GM19468 (cell line): ENCODE measurements around the gene RAB37.

Experiments
- ATAC-seq: cut with Tn5 transposase; IDR thresholded peaks from one replicate; pipeline ENCODE4 v1.9.1; 2021; ENCODE audit warnings: mild to moderate bottlenecking, moderate library complexity, moderate number of reproducible peaks; ENCODE audit not compliant: unreplicated experiment; ENCODE audit errors: extremely low read depth

The RAB37 gene

DNA sequence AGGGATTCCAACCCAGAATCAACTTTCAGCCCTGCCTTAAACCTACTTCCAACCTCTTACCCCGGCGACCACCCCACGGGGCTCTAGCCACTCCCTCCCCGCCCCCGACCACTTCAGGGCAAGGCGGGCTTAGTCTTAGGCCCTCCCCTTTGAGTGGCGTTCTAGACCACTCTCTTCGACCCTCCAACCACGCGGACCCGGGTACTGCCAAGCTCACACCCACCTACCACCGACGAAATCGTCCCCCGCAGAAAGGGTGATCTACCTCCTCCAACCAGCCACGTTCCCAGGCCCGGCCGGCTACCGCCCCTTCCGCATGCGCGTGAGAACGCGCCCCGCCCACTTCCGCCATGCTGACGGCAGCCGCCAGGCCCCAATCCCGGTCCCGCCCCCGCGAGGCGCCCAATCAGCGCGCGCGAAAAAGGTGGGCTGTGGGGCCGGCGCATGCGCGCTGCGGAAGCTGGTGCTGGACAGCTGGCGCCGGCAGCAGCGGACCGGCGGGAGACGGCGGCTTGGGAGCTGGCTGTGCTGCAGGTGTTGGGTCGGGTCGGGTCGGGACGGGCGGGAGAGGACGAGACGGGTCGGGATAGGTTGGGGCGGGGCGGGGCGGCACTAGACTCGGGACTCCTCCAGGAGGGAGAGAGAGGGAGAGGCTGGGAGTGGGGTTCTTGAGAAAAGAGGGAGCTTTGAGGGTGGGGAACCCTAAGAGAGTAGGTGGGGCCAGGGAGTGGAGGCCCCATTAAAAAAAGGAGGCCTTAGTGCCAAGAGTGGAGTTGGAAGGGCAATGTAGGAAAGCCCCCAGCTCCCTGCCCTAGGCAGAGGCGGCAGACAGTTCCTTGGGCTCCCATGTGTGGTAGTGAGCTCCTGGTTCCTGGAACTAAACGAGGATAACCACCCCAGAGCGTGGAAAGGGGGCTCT is 39.2 kb downstream of the RAB37 start, which contains the start of gene NAT9:
Gene NAT9, minus strand, starts transcription at position 302 of the 919 bp plus-strand sequence. CDS start 647 bp downstream, outside the sequence.
- peak; percentile 47 for ATAC-seq

DNA sequence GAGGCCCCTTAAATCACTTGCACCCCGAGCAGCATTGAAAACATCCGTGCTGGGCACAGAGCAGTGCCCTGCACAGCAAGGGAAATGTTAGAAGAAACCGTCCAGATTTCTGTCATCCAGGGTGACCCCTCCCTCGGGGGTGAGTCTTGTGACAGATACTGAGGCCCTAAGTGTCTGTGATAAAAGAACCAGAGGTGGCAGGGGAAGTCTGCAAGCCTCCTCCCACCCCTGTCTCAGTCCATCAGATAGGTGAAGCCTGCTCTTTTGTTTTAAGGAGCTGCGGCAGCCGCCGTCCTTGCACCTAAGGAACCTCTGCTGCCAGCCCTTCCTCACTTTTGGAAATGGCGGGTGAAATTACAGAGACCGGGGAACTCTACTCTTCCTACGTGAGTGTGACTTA is 39.9 kb downstream of the RAB37 start:
- no peak for ATAC-seq

DNA sequence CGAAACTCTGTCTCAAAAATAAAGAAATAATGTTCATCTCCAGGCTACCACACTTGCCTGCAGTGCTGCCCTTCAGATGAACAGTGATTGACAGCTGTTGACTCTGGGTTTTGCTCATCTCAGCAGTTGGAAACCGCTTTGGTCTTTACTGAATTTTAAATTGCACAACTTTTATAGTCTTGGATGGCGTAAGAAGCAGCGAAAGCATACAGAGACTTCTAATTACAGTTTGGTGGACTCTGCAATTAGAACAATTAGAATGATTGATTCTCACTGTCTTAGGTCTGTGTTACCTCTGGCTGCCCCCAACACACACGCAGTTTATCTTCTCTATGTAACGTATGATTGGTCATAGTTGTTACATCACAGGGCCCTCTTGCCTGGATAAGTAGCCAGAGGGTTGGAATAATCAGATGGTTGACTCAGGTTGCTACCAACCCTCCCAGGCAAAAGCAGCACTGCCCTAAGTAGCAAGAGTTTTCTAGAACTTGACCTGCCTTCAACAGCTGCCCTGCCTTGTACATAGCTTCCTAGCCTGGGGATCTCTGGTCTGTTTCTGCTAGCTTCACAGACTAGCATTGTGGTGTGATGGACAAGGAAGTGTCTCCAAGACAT is 41.0 kb downstream of the RAB37 start:
- ATAC-seq = no peak

DNA sequence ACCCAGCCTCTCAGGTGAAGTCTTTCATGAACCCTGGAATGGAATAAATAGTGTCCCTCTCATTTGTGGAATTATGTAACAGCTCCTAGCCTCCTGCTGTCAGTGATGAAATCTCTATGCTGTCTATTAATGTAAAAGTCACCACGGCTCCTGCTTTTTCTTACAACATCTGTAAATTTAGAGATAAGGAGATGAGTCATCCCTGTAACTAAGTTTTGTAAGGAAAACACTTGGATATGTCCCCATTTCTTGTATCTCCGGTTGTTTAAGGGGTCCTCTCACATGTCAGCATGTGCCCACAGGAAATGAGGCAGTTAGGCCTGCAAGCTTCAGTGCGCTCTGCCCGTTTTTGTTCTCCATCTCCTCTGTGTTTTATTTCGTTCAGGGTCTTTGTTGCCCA is 41.9 kb downstream of the RAB37 start:
- ATAC-seq = no peak

DNA sequence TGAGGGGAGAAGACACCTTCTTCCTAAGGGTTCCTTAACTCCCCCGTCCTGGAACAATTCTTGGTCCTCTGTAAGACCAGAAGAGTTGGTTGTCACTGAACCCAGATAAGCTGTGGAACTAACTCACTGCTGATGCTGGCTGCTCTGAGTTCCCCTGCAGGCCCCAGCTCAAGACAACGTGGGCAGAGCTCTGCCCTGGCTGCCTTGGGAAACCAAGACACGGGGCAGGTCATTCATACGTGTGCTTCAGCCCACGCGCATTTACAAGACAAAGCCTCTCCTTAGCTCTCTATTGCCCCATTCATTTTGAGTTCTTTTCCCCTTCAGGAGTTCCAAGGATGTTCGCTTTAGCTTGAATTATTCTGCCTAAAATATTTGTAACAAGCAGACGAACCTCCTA is 42.4 kb downstream of the RAB37 start:
- ATAC-seq = no peak

DNA sequence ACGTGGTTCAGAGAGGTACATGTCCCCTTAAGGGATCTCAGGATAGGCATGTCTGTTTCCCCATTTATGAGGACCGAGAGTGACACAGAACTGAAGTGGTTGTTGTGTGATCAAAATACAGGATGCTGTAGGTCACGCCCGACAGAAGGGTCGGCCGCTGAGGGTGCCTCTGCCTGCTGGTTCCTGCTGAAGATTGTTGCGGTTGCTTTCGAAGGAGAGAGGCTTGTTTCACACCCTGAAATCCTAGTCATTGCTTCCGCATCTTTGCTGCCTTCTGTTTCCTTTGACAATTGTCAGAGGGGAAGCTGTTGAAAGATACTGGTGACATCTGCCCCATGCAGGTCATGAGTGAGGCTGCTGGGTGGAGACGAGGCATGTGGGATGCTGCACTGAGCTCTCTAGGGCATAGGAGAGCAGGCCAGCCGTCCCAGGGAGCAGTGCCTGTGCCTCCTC is 42.9 kb downstream of the RAB37 start:
- ATAC-seq = no peak

DNA sequence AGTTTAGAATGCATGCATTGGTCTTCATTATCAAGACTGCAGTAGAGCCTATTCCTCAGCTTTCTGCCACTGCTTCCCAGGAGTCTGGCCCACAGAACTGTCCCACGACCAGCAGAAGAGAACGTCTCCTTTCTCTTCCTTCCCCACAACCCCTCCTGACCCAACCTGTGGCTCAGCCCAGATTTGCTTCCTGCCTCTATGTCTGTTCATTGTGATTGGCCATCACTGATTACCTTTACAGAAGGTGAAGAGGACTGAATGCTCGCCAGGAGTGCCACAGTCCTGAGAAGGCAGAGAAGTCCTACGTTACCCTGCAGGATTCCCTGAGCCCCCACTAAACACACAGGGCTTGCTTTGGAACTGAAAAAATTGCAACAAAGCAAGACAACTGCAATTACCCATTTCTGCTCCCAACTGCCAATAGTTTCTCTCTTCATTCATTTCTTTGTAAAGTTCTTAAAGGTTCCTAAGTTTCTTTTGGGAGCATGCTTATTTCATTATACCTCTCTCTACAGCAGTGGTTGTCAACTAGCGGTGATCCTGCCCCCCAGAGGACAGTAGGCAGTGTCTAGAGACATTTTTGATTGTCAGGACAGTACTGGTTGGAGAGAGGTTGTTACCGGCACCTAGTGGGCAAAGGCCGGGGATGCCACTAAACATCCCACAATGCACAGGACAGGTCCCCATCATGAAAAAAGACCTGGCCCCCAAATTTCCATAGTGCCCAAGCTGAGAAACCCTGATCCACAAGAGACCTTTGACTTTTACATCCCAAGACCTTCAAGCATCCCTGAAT is 43.6 kb downstream of the RAB37 start:
- ATAC-seq = no peak

DNA sequence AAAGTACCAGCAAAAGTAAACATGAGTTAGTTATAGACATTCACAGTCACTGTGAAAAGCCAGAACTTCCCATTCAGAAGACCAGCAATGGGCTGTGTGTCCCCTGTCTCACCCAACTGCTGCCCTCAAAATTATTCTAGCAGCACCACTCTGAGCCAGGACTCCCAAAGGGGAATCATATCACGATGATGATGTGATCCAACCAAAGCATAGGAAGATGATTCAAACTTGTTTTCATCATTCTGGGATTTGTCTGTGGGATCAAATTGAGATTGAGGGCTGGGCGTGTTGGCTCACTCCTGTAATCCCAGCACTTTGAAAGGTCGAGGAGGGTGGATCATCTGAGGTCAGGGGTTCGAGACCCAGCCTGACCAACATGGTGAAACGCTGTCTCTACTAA is 45.5 kb downstream of the RAB37 start:
- no peak for ATAC-seq

DNA sequence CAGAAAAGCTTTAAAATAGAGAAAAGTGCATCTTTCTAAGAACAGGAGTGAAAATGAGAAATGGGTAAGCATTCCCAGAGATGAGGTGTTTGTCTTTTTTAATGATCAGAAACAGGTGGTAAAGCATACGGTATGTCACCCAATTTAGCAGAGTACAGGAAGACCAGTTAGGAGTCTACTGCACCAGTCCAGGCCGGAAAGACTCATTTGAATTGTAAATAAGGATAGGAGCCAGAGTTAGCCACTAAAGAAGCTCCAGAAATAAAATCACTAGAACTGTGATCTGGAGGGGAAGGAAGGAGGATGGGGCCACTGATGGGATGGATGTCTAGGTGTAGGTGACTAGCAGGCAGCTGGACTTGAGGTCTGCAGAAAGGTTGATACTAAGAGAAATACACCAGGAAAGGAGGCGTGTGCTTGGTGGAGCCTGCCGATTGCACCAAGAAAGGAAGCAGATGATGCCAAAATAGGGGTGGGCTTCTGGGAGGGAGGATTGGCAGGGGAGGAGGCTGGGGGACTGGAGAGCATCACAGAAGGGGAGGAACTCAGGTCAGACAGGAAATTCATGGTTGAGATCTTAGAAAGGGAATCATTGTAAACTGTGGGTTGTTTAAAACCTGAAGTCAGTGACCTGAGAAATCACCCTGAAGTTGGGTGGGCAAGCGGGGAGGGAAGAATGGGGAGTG is 47.2 kb downstream of the RAB37 start:
- ATAC-seq = no peak

DNA sequence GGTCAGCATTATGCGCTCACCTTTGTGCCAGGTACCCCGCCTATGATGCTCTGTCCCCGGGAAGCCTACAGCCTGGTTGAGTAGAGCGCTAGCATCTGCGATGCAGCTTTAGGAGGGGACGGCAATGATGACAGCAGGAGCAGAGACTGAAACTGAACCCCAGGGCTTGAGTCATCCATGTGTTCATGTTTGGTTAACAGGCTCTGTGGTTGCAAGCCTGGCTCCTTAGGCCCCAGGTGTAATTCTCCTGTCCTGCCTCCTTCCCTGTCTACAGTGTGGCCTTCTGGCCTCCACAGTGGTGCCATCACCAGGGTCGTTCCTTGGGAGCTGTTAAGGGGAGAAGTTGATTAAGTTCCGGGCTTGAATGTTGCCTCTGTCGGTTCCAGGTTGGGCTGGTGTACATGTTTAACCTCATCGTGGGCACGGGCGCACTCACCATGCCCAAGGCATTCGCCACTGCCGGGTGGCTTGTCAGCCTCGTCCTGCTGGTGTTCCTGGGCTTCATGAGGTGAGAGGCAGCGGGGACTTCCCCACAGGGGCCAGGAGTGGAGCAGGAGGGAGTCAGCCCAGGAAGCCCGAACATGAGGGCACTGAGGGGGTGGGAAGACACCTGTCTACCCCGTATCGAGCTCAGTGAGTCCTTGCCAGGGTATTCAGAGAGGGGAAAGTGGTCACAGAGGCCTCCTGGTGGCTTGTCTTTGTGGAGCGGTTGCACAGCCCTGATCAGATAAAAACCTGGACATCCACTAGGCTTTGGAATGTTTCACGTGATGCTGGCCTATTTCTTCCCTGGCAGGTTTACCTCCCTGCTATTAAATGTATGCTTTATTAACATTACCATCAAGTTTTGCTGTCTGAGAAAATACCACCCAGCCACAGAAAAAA is 48.3 kb downstream of the RAB37 start:
- ATAC-seq = no peak

DNA sequence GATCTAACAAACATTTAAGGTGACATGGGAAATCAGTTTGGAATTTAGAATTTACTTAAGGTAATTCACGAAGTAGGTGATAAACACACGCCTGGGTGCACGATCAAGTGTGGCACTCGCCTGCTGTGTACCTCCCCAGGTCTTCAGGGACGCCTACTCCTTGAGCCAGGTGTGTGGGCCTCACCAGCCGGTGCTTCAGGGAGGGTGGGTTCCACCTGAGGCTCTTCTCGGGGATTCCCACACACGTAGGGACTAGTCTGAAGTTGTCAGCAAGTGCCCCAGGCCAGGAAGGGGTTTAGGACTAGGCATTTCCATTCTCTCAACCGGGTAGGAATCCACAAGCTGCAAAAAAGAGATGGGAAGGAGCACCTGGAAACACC is 48.9 kb downstream of the RAB37 start:
- ATAC-seq = no peak

DNA sequence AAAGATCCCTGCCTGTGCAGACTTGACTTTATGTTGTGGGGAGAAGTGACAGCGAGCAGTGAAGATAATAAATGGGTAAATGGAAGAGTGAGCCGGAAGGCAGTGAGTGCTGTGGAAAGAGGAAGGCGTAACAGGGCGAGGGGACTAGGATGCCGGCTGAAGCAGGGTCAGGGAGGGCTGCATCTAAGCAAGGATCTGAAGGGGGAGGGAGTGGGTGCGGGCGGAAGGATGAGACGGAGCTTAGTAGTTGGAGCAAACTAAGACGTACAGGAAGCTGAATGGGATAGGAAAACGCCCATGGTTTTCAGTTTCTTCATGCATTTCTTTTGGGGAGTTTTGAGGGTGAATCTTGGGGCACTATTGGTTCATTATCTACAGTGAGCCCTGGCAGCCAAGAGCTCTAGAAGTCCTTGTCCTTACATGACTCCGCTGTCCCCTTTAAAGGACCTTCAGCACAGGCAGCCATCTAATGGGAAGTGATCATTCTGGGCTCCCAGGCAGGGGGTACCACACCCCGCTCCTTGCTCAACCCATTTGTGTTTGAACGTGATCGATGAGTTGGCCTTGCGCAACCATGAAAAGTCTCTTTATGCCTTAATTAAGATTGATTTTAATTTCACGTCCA is 49.5 kb downstream of the RAB37 start:
- no peak for ATAC-seq

DNA sequence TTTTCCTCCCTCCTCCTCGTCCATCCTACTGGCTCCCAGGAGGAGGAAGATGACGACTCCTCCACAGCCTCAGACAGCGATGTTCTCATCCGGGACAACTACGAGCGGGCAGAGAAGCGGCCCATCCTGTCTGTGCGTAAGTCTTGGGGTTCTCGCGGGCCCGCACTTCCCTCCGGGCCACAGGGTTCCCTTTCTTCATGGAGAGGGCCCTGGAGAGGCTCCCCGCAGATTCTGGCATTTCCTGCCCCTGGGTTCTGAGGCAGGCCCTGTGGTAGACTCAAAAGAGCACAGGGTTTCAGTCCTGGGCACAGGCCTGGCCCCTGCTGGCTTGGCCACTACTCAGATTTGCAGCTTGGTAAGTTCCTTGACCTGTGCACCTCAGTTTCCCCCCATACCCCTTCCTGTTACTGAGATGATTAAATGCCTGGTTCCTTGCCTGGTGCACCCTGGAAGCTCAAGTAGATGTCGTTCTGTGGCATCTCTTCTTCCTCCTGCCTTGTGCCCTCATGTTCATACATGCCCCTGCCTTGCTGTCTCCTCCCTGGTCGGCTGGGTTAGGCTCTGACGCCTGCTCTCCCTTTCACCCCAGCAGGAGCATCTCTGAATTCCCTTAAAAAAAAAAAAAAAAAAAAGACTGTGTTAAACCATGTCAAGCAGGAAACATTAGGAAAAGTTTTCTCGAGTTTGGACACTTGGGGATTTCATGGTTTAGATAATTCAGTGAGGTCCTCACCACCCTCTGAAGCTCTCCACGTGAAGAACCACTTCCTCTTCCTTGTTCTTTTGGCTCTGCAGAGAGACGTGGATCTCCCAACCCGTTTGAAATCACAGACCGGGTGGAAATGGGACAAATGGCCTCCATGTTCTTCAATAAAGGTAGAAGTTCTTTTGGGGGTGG is 53.4 kb downstream of the RAB37 start:
- ATAC-seq = no peak

DNA sequence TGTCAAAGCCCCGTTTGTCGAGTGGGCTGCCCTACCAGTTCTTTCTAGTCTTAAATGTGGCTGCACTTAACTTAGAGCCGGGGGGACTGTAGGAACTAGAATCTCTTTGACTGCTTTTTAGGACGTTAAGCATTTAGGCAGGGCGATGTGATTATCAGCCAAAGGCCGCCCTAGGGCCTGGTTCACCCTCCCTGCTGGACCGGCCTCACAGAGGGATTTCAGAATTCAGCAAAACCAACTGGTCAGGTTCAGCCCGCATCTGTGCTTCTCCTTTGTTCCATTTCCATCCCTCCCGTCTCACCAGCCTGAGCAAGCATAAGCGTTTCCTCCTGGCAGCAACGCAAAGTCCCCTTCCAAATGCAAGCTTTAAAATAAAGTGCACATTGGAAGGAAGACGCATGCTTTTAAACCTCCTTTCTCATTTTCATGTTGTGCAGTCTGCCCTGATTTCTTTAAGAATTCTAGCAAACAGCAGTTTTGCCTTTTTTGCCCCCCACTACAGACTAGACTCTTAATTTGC is 55.6 kb downstream of the RAB37 start:
- ATAC-seq = no peak

DNA sequence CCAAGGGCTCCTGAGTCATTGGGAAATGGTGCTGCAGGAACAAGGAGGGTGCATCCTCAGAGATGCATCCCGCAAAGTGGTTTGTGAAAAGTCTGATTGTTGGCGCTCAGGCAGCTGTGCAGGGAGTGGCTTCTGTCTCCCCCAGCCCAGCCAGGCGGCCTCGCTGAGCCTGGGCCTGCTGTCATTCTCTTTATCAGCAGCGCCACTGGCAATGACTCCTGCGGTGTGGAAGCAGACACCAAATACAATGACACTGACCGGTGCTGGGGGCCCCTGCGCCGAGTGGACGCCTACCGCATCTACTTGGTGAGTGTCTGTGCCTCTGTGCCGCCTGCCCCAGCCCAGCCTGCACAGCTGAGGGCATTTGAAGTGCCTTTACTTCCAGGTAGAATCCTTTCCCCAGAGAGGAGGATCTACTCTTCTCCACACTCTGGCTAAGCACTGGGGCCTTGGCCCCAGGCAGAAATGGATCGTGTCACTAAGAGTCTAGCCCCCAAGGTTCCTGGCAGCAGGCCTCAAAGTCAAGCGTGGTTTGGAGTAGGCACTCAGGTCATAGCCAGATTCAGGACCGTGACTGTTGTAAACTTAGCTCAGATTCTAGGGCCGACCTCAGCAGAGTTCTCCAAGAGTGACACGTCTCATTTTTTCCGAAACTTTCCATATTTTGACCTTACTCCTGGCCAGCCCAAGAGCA is 58.4 kb downstream of the RAB37 start:
- ATAC-seq = no peak

DNA sequence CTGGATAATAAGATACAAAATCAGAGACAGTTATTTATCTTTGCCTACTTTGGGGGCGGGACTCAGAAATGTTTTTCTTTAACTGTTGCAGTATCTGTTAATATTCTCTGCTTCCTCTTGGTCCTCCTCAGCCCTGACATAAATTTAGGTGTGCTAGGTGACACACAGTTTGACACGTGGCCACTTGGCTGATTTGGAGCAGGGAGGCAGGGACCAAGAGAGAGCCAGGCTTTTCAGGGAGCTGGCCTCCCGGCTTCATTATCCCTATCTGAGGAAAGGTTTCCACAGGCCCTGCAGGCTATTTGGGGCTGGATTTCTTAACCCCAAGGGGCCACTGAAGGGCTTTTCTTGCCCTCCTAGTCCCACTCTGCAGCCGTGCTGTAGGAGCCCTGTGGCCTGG is 59.2 kb downstream of the RAB37 start:
- ATAC-seq = no peak

DNA sequence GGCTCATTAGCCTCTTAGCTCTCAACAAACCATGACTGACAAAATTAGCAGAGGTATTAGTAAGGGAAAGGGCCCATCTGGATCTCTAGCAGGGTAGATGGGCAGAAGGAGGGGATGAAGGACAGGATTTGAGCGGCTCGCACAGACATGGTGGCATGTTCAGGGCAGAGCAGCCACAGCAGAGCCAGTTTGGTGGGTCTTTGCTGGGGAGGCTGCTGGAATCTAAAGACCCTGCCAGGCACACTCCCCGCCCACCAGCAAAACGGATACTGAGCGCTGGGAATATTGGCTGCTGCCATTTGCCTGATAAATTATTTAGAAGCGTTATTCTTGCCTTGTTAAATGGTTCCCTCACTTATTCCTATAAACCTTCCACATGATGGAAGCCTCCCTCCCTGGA is 59.8 kb downstream of the RAB37 start:
- ATAC-seq = no peak
